MM.1S (cell line): Measurements from ENCODE around the gene EDEM3.

Experiments used
- EZH2phosphoT487 ChIP-seq: fragments of 300-600 bp; sonication (generic); IDR thresholded peaks from 2 replicates; pipeline ENCODE4 v1.6.1; 2018; ENCODE audit warnings: antibody characterized with exemption, low read length
- TF ChIP-seq, protein P1 (sequence below): fragments of 300-600 bp; sonication (generic); IDR thresholded peaks from 2 replicates; pipeline ENCODE4 v1.5.1; 2016; ENCODE audit warnings: antibody characterized with exemption, low read length, mixed read lengths

DNA sequence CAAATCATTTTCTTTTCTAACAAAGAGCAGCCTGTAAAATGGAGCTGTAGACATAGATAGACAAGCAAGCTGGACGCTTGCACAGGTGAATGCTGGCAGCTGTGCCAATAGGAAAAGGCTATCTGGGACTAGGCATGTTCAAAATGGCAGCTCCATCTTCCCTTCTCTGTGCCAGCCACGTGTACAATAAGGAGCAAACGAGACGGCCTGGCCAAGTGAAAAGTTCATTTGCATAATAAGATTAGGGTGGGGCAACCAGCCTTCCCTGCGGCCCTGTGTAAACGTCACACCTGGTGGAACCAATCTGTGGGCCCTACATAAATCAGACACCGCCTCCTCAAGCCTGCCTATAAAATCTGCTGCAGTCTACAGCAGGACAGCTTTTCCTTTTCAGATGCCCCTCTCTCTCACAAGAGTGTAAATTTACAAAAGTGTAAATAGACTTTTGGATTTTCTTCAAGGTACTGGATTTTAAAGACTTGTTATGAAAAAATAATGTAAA is 16.6 kb upstream of the EDEM3 start:
- TF ChIP-seq, protein P1, sequence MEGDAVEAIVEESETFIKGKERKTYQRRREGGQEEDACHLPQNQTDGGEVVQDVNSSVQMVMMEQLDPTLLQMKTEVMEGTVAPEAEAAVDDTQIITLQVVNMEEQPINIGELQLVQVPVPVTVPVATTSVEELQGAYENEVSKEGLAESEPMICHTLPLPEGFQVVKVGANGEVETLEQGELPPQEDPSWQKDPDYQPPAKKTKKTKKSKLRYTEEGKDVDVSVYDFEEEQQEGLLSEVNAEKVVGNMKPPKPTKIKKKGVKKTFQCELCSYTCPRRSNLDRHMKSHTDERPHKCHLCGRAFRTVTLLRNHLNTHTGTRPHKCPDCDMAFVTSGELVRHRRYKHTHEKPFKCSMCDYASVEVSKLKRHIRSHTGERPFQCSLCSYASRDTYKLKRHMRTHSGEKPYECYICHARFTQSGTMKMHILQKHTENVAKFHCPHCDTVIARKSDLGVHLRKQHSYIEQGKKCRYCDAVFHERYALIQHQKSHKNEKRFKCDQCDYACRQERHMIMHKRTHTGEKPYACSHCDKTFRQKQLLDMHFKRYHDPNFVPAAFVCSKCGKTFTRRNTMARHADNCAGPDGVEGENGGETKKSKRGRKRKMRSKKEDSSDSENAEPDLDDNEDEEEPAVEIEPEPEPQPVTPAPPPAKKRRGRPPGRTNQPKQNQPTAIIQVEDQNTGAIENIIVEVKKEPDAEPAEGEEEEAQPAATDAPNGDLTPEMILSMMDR, result no peak
- no peak for TF ChIP-seq EZH2phosphoT487
